Hepatocyte (in vitro differentiated cells): Measurements from ENCODE around the gene EMC1. TPM values are rescaled to one million over a fixed set of nuclear protein-coding genes. Genes with fewer than 3 reads are reported as not detected.

Experiments
- DNase-seq: peaks from one replicate; pipeline ENCODE4 v3.0.0-alpha.2; 2016; ENCODE audit warnings: low spot score
- H2AFZ ChIP-seq: fragments of 200-600 bp; sonication (generic); 2 replicates; pipeline ENCODE4 v1.6.0; 2016; ENCODE audit warnings: antibody characterized with exemption, mild to moderate bottlenecking
- H3K27ac ChIP-seq: fragments of 200-600 bp; sonication (generic); 2 replicates; pipeline ENCODE4 v1.5.1; 2016; ENCODE audit warnings: mild to moderate bottlenecking
- H3K27me3 ChIP-seq: fragments of 200-600 bp; sonication (generic); 2 replicates; pipeline ENCODE4 v1.6.1; 2016
- H3K36me3 ChIP-seq: fragments of 200-600 bp; sonication (generic); replicated peaks from 2 replicates; pipeline ENCODE4 v1.5.1; 2016; ENCODE audit warnings: low read depth; ENCODE audit not compliant: insufficient read depth
- H3K4me1 ChIP-seq: fragments of 200-600 bp; sonication (generic); 2 replicates; pipeline ENCODE4 v1.5.1; 2016; ENCODE audit warnings: mild to moderate bottlenecking, moderate library complexity; ENCODE audit not compliant: insufficient read depth
- H3K4me2 ChIP-seq: fragments of 200-600 bp; sonication (generic); 2 replicates; pipeline ENCODE4 v1.6.0; 2016
- H3K4me3 ChIP-seq: fragments of 200-600 bp; sonication (generic); 2 replicates; pipeline ENCODE4 v1.5.1; 2016; ENCODE audit warnings: mild to moderate bottlenecking
- H3K79me2 ChIP-seq: fragments of 200-600 bp; sonication (generic); 2 replicates; pipeline ENCODE4 v1.6.0; 2017; ENCODE audit warnings: mild to moderate bottlenecking
- H3K9me2 ChIP-seq: fragments of 200-600 bp; sonication (generic); replicated peaks from 2 replicates; pipeline ENCODE4 v1.6.0; 2017; ENCODE audit warnings: mild to moderate bottlenecking; ENCODE audit not compliant: insufficient read depth
- H3K9me3 ChIP-seq: fragments of 200-600 bp; sonication (generic); 2 replicates; pipeline ENCODE4 v1.5.1; 2016; ENCODE audit warnings: low read depth, mild to moderate bottlenecking
- H4K20me1 ChIP-seq: fragments of 200-600 bp; sonication (generic); 2 replicates; pipeline ENCODE4 v1.6.0; 2016; ENCODE audit warnings: mild to moderate bottlenecking; ENCODE audit not compliant: insufficient read depth, poor library complexity, severe bottlenecking
- CTCF ChIP-seq: fragments of 200-600 bp; sonication (generic); IDR thresholded peaks from 2 replicates; pipeline ENCODE4 v1.5.1; 2016; ENCODE audit warnings: antibody characterized with exemption, mild to moderate bottlenecking; ENCODE audit not compliant: poor library complexity
- EZH2 ChIP-seq: fragments of 200-600 bp; sonication (generic); IDR thresholded peaks from 2 replicates; pipeline ENCODE4 v1.6.1; 2016; ENCODE audit warnings: antibody characterized with exemption, mild to moderate bottlenecking, borderline replicate concordance
- EZH2phosphoT487 ChIP-seq: fragments of 200-600 bp; sonication (generic); IDR thresholded peaks from one replicate; pipeline ENCODE4 v1.6.1; 2018; ENCODE audit warnings: antibody characterized with exemption, mild to moderate bottlenecking, low read depth, moderate library complexity; ENCODE audit not compliant: unreplicated experiment, severe bottlenecking
- WGBS: methylation state at CpG from one replicate; pipeline ENCODE4 v1.1.6; 2016; ENCODE audit warnings: low lambda C conversion rate; ENCODE audit errors: missing lambda C conversion rate; 5-methylcytosine and 5-hydroxymethylcytosine counted together
- polyA plus RNA-seq: library from polyadenylated mRNA; unstranded; fragments of >200 nt; fragmentation: Nextera tagmentation; extraction: Ambion mirVana; gene quantifications from 2 replicates; pipeline ENCODE4 v1.2.1, GENCODE V29; 2016
- total RNA-seq: library from RNA; depleted of rRNA; stranded (reverse); fragments of >200 nt; gene quantifications from 2 replicates; pipeline ENCODE4 v1.2.3, GENCODE V29; 2014

The EMC1 gene
- total and polyA plus RNA-seq, 2 experiments from 2014 or later = 33.2 to 35.8 TPM

GRCh38 chr1:19210772-19211549 lies 40.4 kb downstream of the EMC1 start:
- no peaks in the 10 kb centered on the region for H3K9me3 ChIP-seq
- WGBS = 23% methylated on average over 12 of the region's 12 CpGs
- peak overlapping the region; percentile 51 for H3K4me3 ChIP-seq
- no peaks in the 10 kb centered on the region for H3K27me3 ChIP-seq
- no peak for DNase-seq
- H3K4me2 ChIP-seq = peak overlapping the region; percentile 77
- H2AFZ ChIP-seq = peak overlapping the region; percentile 33
- peaks cover 39% of the 10 kb centered on the region for H3K4me1 ChIP-seq
- H4K20me1 ChIP-seq = peaks cover 33% of the 10 kb centered on the region
- no peaks in the 10 kb centered on the region for H3K36me3 ChIP-seq
- no peaks in the 10 kb centered on the region for H3K9me2 ChIP-seq
- peak overlapping the region; percentile 96 for H3K27ac ChIP-seq
- TF ChIP-seq EZH2 (no peak), EZH2phosphoT487 (no peak), CTCF (no peak)
- H3K79me2 ChIP-seq = peaks cover 91% of the 10 kb centered on the region

GRCh38 chr1:19209990-19210771 lies 41.1 kb downstream of the EMC1 start, which contains the start of gene UBR4:
UBR4 (minus strand) TSS chr1:19210266; CDS start chr1:19210248, 18 bp downstream.
- peaks cover 38% of the 10 kb centered on the region for H4K20me1 ChIP-seq
- H3K4me3 ChIP-seq = peak within 1 kb of the TSS; percentile 76
- peak; percentile 99 for DNase-seq
- peaks cover 92% of the 10 kb centered on the region for H3K79me2 ChIP-seq
- no peak for TF ChIP-seq EZH2
- no peak for TF ChIP-seq EZH2phosphoT487
- H2AFZ ChIP-seq = peak within 1 kb of the TSS; percentile 54
- H3K27me3 ChIP-seq = no peaks in the 10 kb centered on the region
- H3K4me1 ChIP-seq = peaks cover 47% of the 10 kb centered on the region
- no peaks in the 10 kb centered on the region for H3K36me3 ChIP-seq
- 1% methylated on average over 61 of the region's 80 CpGs for whole genome bisulfite sequencing
- H3K9me2 ChIP-seq = no peaks in the 10 kb centered on the region
- H3K27ac ChIP-seq = peak within 1 kb of the TSS; percentile 96
- H3K9me3 ChIP-seq = no peaks in the 10 kb centered on the region
- H3K4me2 ChIP-seq = peak within 1 kb of the TSS; percentile 87

GRCh38 chr1:19209439-19209989 lies 41.8 kb downstream of the EMC1 start:
- DNase-seq = peak; percentile 60
- Histone ChIP-seq H3K79me2 (peaks cover 94% of the 10 kb centered on the region), H4K20me1 (peaks cover 41% of the 10 kb centered on the region), H3K27ac (peak overlapping the region; percentile 96), H3K9me2 (no peaks in the 10 kb centered on the region), H3K4me1 (peaks cover 51% of the 10 kb centered on the region), H3K36me3 (no peaks in the 10 kb centered on the region), H3K9me3 (no peaks in the 10 kb centered on the region), H3K4me2 (peak overlapping the region; percentile 87), H3K4me3 (peak overlapping the region; percentile 76), H3K27me3 (no peaks in the 10 kb centered on the region), H2AFZ (peak overlapping the region; percentile 54)
- TF ChIP-seq EZH2phosphoT487 (no peak), CTCF (no peak), EZH2 (no peak)
- WGBS = 1% methylated on average over 22 of the region's 28 CpGs
